Astrocyte of the cerebellum (primary cell): ENCODE measurements around the gene PARL.

Experiments used
- DNase-seq: peaks from one replicate; pipeline ENCODE4 v3.0.0-alpha.2; 2011; ENCODE audit warnings: low read depth
- H3K4me3 ChIP-seq: 2 replicates; pipeline ENCODE4 v1.5.1; 2011; ENCODE audit warnings: mild to moderate bottlenecking, low read depth, low read length, moderate library complexity
- in situ Hi-C: cut with HindIII; loops from 2 replicates; pipeline ENCODE4 v1.10.0; 2017; ENCODE audit warnings: low sequenced_read_pairs
- TF ChIP-seq, protein P1 (sequence below): IDR thresholded peaks from 2 replicates; pipeline ENCODE4 v1.5.1; 2012; ENCODE audit warnings: low read length, low read depth, moderate library complexity, mild to moderate bottlenecking; ENCODE audit errors: missing control alignments

PARL gene

GRCh38 chr3:183807209-183807728 is 77.4 kb downstream of the PARL start:
- no peak overlapping the region for H3K4me3 ChIP-seq
- TF ChIP-seq, protein P1, sequence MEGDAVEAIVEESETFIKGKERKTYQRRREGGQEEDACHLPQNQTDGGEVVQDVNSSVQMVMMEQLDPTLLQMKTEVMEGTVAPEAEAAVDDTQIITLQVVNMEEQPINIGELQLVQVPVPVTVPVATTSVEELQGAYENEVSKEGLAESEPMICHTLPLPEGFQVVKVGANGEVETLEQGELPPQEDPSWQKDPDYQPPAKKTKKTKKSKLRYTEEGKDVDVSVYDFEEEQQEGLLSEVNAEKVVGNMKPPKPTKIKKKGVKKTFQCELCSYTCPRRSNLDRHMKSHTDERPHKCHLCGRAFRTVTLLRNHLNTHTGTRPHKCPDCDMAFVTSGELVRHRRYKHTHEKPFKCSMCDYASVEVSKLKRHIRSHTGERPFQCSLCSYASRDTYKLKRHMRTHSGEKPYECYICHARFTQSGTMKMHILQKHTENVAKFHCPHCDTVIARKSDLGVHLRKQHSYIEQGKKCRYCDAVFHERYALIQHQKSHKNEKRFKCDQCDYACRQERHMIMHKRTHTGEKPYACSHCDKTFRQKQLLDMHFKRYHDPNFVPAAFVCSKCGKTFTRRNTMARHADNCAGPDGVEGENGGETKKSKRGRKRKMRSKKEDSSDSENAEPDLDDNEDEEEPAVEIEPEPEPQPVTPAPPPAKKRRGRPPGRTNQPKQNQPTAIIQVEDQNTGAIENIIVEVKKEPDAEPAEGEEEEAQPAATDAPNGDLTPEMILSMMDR = no peak
- DNase-seq = no peak
- in situ Hi-C loops = no loop called here

DNA sequence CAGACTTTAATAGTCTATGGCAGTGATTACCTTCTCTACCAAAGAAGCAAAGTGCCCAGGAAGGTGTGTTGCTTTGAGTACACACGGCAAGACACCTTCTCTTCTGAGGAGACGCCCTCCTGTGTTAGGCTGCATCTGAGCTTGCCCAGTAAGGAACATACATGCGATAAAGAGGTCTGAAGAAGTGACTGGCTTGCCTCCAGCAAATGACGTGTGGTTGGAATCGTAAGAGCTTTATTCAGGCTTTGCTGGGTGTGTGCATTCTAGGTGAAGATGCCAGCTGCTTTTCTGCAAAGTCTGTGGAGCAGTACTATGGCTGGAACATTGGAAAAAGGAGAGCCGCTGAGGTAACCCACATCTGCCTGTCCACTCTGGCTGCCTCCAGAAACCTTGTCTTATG is 81.7 kb downstream of the PARL start:
- DNase-seq = no peak
- H3K4me3 ChIP-seq = no peak overlapping the region
- TF ChIP-seq, protein P1 = no peak
- in situ Hi-C loops = no loop called here

GRCh38 chr3:183801601-183802000 is 83.1 kb downstream of the PARL start:
- no peak overlapping the region for H3K4me3 ChIP-seq
- TF ChIP-seq, protein P1 = no peak
- in situ Hi-C loops = no loop called here
- DNase-seq = no peak

- TF ChIP-seq, protein P1 = no peak
- no peak for DNase-seq
- in situ Hi-C loops = no loop called here
- H3K4me3 ChIP-seq = no peak overlapping the region
Measured at GRCh38 chr3:183800243-183800863, 84.3 kb downstream of the PARL start.

DNA sequence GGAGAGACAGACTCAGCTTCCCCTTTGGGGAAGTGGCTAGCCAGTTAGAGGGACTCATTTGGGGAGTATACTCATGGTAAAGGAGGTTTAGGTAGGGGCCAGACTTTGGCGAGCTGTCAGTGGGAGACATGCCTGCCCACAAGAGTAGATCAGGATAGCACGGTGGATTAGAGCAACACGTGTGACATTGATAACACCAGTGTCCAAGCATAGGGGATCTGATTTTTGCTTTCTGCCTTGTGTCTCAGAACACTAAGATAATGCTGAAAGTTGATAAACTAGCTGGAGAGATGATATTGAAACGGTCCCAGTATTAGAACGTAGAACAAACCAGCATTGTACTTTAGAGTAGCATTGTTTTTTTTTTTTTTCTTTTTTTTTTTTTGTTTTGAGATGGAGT is 85.2 kb downstream of the PARL start:
- no peak for DNase-seq
- H3K4me3 ChIP-seq = no peak overlapping the region
- in situ Hi-C loops = no loop called here
- TF ChIP-seq, protein P1 = no peak

DNA sequence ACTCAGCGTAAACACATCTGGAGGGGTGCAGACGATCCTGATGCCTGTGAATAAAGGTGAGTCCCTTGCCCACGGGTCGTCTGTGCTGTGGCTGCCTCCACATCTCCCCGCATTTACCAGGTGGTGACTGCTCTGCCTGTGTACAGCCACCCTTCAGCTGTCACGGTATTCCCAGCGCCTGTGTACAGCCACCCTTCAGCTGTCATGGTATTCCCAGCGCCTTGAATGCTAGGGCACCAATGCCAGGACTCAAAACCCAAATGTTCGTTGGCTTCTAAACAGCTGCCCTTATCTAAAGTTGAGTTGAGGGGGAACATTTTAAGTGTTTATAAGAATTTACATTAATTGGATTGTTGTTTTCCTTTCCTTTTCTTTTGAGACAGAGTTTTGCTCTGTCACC is 86.7 kb downstream of the PARL start:
- TF ChIP-seq, protein P1 = no peak
- H3K4me3 ChIP-seq = no peak overlapping the region
- DNase-seq = no peak
- in situ Hi-C loops = no loop called here
